CD14-positive monocyte (primary cell): ENCODE data around the gene KCTD2. TPM values are rescaled to one million over a fixed set of nuclear protein-coding genes. Genes with fewer than 3 reads are reported as not detected.
A peak's percentile ranks its signal among the peaks of the same experiment; 100 is the strongest.

Experiments
- DNase-seq, 3 donors: peaks; one replicate each; pipeline ENCODE4 v3.0.0-alpha.2; 2011 to 2022
- H2AFZ ChIP-seq: 2 replicates; pipeline ENCODE4 v1.6.0; 2012; ENCODE audit warnings: mild to moderate bottlenecking, low read depth, low read length, inconsistent platforms; ENCODE audit not compliant: insufficient read depth, poor library complexity, severe bottlenecking
- H3K27ac ChIP-seq, 2 donors: 1 replicate in 1 of 2; 2 replicates in 1 of 2; pipeline ENCODE4 v1.5.1; 2012 to 2013; ENCODE audit warnings: low read length in 2 of 2, control low read depth in 1 of 2, inconsistent platforms in 1 of 2, low read depth in 1 of 2, mild to moderate bottlenecking in 1 of 2
- H3K27me3 ChIP-seq, 2 donors: one replicate each; pipeline versions ENCODE4 v1.6.0 to v1.6.1; 2011 to 2013; ENCODE audit warnings: low read length in 2 of 2; ENCODE audit not compliant: control insufficient read depth in 2 of 2, insufficient read depth in 2 of 2
- H3K36me3 ChIP-seq, 2 donors: replicated peaks in 1 of 2; 1 replicate in 1 of 2; 2 replicates in 1 of 2; pipeline versions ENCODE4 v1.5.1 to v1.6.1; 2012 to 2013; ENCODE audit warnings: low read length in 2 of 2, control low read depth in 1 of 2, inconsistent platforms in 1 of 2, mild to moderate bottlenecking in 1 of 2; ENCODE audit not compliant: insufficient read depth in 2 of 2, control insufficient read depth in 1 of 2
- H3K4me1 ChIP-seq, 2 donors: 1 replicate in 1 of 2; 2 replicates in 1 of 2; pipeline versions ENCODE4 v1.5.1 to v1.6.1; 2012 to 2013; ENCODE audit warnings: low read length in 2 of 2, control low read depth in 1 of 2, inconsistent platforms in 1 of 2, mild to moderate bottlenecking in 1 of 2, moderate library complexity in 1 of 2; ENCODE audit not compliant: insufficient read depth in 2 of 2, control insufficient read depth in 1 of 2
- H3K4me2 ChIP-seq: replicated peaks from 2 replicates; pipeline ENCODE3; 2012; ENCODE audit warnings: low read length, moderate library complexity, mild to moderate bottlenecking; ENCODE audit not compliant: poor library complexity, severe bottlenecking; ENCODE audit errors: extremely low read depth
- H3K4me3 ChIP-seq, 3 experiments: fragments of 200-600 bp in 1 of 3; sonication (generic) in 1 of 3; replicated peaks in 1 of 3; 1 replicate in 2 of 3; 2 replicates in 1 of 3; pipeline ENCODE4 v1.5.1; 2011 to 2013; ENCODE audit warnings: low read length in 3 of 3, mild to moderate bottlenecking in 3 of 3, control low read depth in 2 of 3, low read depth in 2 of 3, inconsistent platforms in 1 of 3, moderate library complexity in 1 of 3
- H3K79me2 ChIP-seq: 2 replicates; pipeline ENCODE4 v1.6.0; 2012; ENCODE audit warnings: mild to moderate bottlenecking, control low read depth, inconsistent platforms, low read length, moderate library complexity; ENCODE audit not compliant: insufficient read depth
- H3K9ac ChIP-seq: 2 replicates; pipeline ENCODE4 v1.6.0; 2017; ENCODE audit warnings: low read length, mild to moderate bottlenecking; ENCODE audit not compliant: insufficient read depth, poor library complexity, severe bottlenecking
- H3K9me3 ChIP-seq, 2 donors: replicated peaks in 1 of 2; 1 replicate in 1 of 2; 2 replicates in 1 of 2; pipeline versions ENCODE4 v1.5.1 to v1.6.1; 2012 to 2013; ENCODE audit warnings: low read length in 2 of 2, control low read depth in 1 of 2; ENCODE audit not compliant: control insufficient read depth in 1 of 2, insufficient read depth in 1 of 2
- H4K20me1 ChIP-seq: 2 replicates; pipeline ENCODE4 v1.6.0; 2012; ENCODE audit warnings: mild to moderate bottlenecking, low read length, control low read depth, moderate library complexity; ENCODE audit not compliant: insufficient read depth
- H3K27ac Mint-ChIP-seq, 7 donors: one replicate each; pipeline ENCODE4 v1.8.0; 2020; ENCODE audit warnings: mild to moderate bottlenecking in 7 of 7, mixed read lengths in 7 of 7, moderate library complexity in 6 of 7, inconsistent platforms in 2 of 7
- H3K27me3 Mint-ChIP-seq, 3 donors: one replicate each; pipeline ENCODE4 v1.8.0; 2021 to 2022; ENCODE audit warnings: low read depth in 3 of 3, mild to moderate bottlenecking in 3 of 3, mixed read lengths in 3 of 3, moderate library complexity in 3 of 3, inconsistent platforms in 1 of 3
- H3K36me3 Mint-ChIP-seq, 2 donors: one replicate each; pipeline ENCODE4 v1.8.0; 2020; ENCODE audit warnings: mixed read lengths in 2 of 2, inconsistent platforms in 1 of 2, mild to moderate bottlenecking in 1 of 2
- H3K4me1 Mint-ChIP-seq: one replicate; pipeline ENCODE4 v1.8.0; 2020; ENCODE audit warnings: mild to moderate bottlenecking, mixed read lengths
- H3K4me3 Mint-ChIP-seq, 2 donors: one replicate each; pipeline ENCODE4 v1.8.0; 2020; ENCODE audit warnings: mild to moderate bottlenecking in 2 of 2, mixed read lengths in 2 of 2, moderate library complexity in 1 of 2
- H3K9me3 Mint-ChIP-seq, 7 donors: one replicate each; pipeline ENCODE4 v1.8.0; 2020 to 2022; ENCODE audit warnings: mixed read lengths in 7 of 7, mild to moderate bottlenecking in 6 of 7, moderate library complexity in 6 of 7, inconsistent platforms in 2 of 7
- CTCF ChIP-seq: fragments of 200-600 bp; IDR thresholded peaks from one replicate; pipeline ENCODE4 v1.8.0; 2022; ENCODE audit warnings: antibody characterized with exemption, mild to moderate bottlenecking
- WGBS: methylation state at CpG from one replicate; pipeline ENCODE4 v1.1.5; 2013; ENCODE audit warnings: missing lambda C conversion rate; ENCODE audit not compliant: insufficient coverage; 5-methylcytosine and 5-hydroxymethylcytosine counted together
- intact Hi-C, 2 donors: fragments of 100-400 bp; cut with micrococcal nuclease; formaldehyde crosslinking; loops; one replicate each; pipeline versions ENCODE4 v1.15.0 to v1.15.1; 2023
- polyA plus RNA-seq, 3 donors: library from polyadenylated mRNA; depleted of rRNA in 1 of 3; unstranded in 2 of 3; stranded (reverse) in 1 of 3; fragments of 300-500 nt in 2 of 3; fragments of >200 nt in 1 of 3; fragmentation: Illumina TruSeq in 2 of 3; gene quantifications; 1 replicate in 2 of 3; 2 replicates in 1 of 3; pipeline ENCODE4 v1.2.3, GENCODE V29; 2012 to 2021

KCTD2 gene
- polyA plus RNA-seq, 3 donors, result 2.8 to 17.0 (median 2.9) TPM

- no peak overlapping the region for H3K4me3 Mint-ChIP-seq
- intact Hi-C loops, result no loop called here
- H3K9me3 ChIP-seq, result no peaks in the 10 kb centered on the region
- no peak overlapping the region for H3K4me2 ChIP-seq
- no peak overlapping the region for H3K4me3 ChIP-seq
- H3K79me2 ChIP-seq, result no peaks in the 10 kb centered on the region
- peaks cover 38 to 64% of the 10 kb centered on the region in 2 donors for H3K36me3 ChIP-seq
- DNase-seq, result no peak
- peaks cover 19% of the 10 kb centered on the region for H3K4me1 Mint-ChIP-seq
- no peak overlapping the region for H3K27ac Mint-ChIP-seq
- no peak overlapping the region for H3K9ac ChIP-seq
- H3K27me3 Mint-ChIP-seq, result peaks cover 0 to 3% (median 1%) of the 10 kb centered on the region in 3 donors
- TF ChIP-seq CTCF, result no peak
- H3K9me3 Mint-ChIP-seq, result no peaks in the 10 kb centered on the region
- no peak overlapping the region for H2AFZ ChIP-seq
- H3K36me3 Mint-ChIP-seq, result peaks cover 53 to 64% of the 10 kb centered on the region in 2 donors
- H3K4me1 ChIP-seq, result peaks cover 7 to 9% of the 10 kb centered on the region in 2 donors
- 100% methylated on average over 1 of the region's 3 CpGs for WGBS
- no peaks in the 10 kb centered on the region for H4K20me1 ChIP-seq
- H3K27ac ChIP-seq, result no peak overlapping the region
- no peaks in the 10 kb centered on the region for H3K27me3 ChIP-seq
These were observed 16.6 kb downstream of the KCTD2 start for GRCh38 chr17:75063626-75064025.

GRCh38 chr17:75064040-75064439 is 17.0 kb downstream of the KCTD2 start:
- no peak overlapping the region for H3K9ac ChIP-seq
- H3K4me2 ChIP-seq, result no peak overlapping the region
- H3K4me3 ChIP-seq, result no peak overlapping the region
- peaks cover 7 to 9% of the 10 kb centered on the region in 2 donors for H3K4me1 ChIP-seq
- peak overlapping the region in 1 of 7 donors; percentile 3 for H3K27ac Mint-ChIP-seq
- H3K36me3 ChIP-seq, result peaks cover 38 to 63% of the 10 kb centered on the region in 2 donors
- H3K4me3 Mint-ChIP-seq, result no peak overlapping the region
- no peak for TF ChIP-seq CTCF
- no peaks in the 10 kb centered on the region for H3K9me3 ChIP-seq
- H3K27me3 Mint-ChIP-seq, result peaks cover 0 to 3% (median 1%) of the 10 kb centered on the region in 3 donors
- no peaks in the 10 kb centered on the region for H4K20me1 ChIP-seq
- no peak for DNase-seq
- H3K79me2 ChIP-seq, result no peaks in the 10 kb centered on the region
- 100% methylated on average over 6 of the region's 11 CpGs for WGBS
- no peak overlapping the region for H3K27ac ChIP-seq
- no peaks in the 10 kb centered on the region for H3K9me3 Mint-ChIP-seq
- H3K27me3 ChIP-seq, result no peaks in the 10 kb centered on the region
- peaks cover 53 to 63% of the 10 kb centered on the region in 2 donors for H3K36me3 Mint-ChIP-seq
- intact Hi-C loops, result no loop called here
- H2AFZ ChIP-seq, result no peak overlapping the region
- H3K4me1 Mint-ChIP-seq, result peaks cover 19% of the 10 kb centered on the region
